H9 (cell line): ENCODE results near the gene PHTF2. TPM values are rescaled to one million over a fixed set of nuclear protein-coding genes. Genes with fewer than 3 reads are reported as not detected.

Experiments used
- DNase-seq: peaks from one replicate; pipeline ENCODE4 v3.0.0-alpha.2; 2017
- H2AFZ ChIP-seq: one replicate; pipeline ENCODE4 v1.6.1; 2013; ENCODE audit warnings: mild to moderate bottlenecking, low read length, control low read depth, moderate library complexity
- H2AK5ac ChIP-seq: 2 replicates; pipeline ENCODE4 v1.6.1; 2013; ENCODE audit warnings: low read length, control low read depth, mixed read lengths; ENCODE audit not compliant: insufficient read length
- H2BK120ac ChIP-seq: one replicate; pipeline ENCODE4 v1.6.1; 2013; ENCODE audit warnings: low read depth, mild to moderate bottlenecking, low read length, control low read depth, inconsistent platforms; ENCODE audit not compliant: poor library complexity, severe bottlenecking
- H2BK12ac ChIP-seq: 2 replicates; pipeline ENCODE4 v1.6.1; 2013; ENCODE audit warnings: low read length, control low read depth, mixed read lengths, low read depth; ENCODE audit not compliant: insufficient read length
- H2BK15ac ChIP-seq: 2 replicates; pipeline ENCODE4 v1.6.1; 2013; ENCODE audit warnings: low read depth, low read length, control low read depth
- H2BK20ac ChIP-seq: one replicate; pipeline ENCODE4 v1.6.1; 2013; ENCODE audit warnings: low read depth, mild to moderate bottlenecking, low read length, control low read depth, inconsistent platforms; ENCODE audit not compliant: poor library complexity, severe bottlenecking
- H2BK5ac ChIP-seq: 2 replicates; pipeline ENCODE4 v1.6.1; 2013; ENCODE audit warnings: low read length, control low read depth, mixed read lengths; ENCODE audit not compliant: insufficient read length
- H3K14ac ChIP-seq: 2 replicates; pipeline ENCODE4 v1.6.1; 2013; ENCODE audit warnings: low read length, control low read depth; ENCODE audit not compliant: insufficient read depth
- H3K18ac ChIP-seq: 2 replicates; pipeline ENCODE4 v1.6.1; 2013; ENCODE audit warnings: low read depth, mild to moderate bottlenecking, mixed read lengths, low read length, control low read depth; ENCODE audit not compliant: insufficient read length
- H3K23ac ChIP-seq: 2 replicates; pipeline ENCODE4 v1.6.1; 2013; ENCODE audit warnings: low read length, control low read depth, mixed read lengths, low read depth; ENCODE audit not compliant: insufficient read length
- H3K23me2 ChIP-seq: 2 replicates; pipeline ENCODE4 v1.6.1; 2013; ENCODE audit warnings: low read depth, mild to moderate bottlenecking, mixed read lengths, low read length, control low read depth; ENCODE audit not compliant: insufficient read length, poor library complexity, severe bottlenecking
- H3K27ac ChIP-seq: 2 replicates; pipeline ENCODE4 v1.5.1; 2013; ENCODE audit warnings: low read length, control low read depth, mixed read lengths, low read depth; ENCODE audit not compliant: insufficient read length
- H3K27me3 ChIP-seq: 2 replicates; pipeline ENCODE4 v1.6.1; 2013; ENCODE audit warnings: low read length, control low read depth, inconsistent platforms; ENCODE audit not compliant: insufficient read depth
- H3K4ac ChIP-seq: 2 replicates; pipeline ENCODE4 v1.6.1; 2013; ENCODE audit warnings: low read depth, mild to moderate bottlenecking, control low read depth, inconsistent platforms, low read length, moderate library complexity
- H3K4me1 ChIP-seq: 2 replicates; pipeline ENCODE4 v1.6.1; 2013; ENCODE audit warnings: low read length, control low read depth, inconsistent platforms; ENCODE audit not compliant: insufficient read depth
- H3K4me2 ChIP-seq: 2 replicates; pipeline ENCODE4 v1.6.1; 2013; ENCODE audit warnings: low read length, control low read depth, mixed read lengths; ENCODE audit not compliant: insufficient read length, insufficient read depth
- H3K56ac ChIP-seq: 2 replicates; pipeline ENCODE4 v1.6.1; 2013; ENCODE audit warnings: low read depth, mild to moderate bottlenecking, mixed read lengths, low read length, control low read depth; ENCODE audit not compliant: insufficient read length
- H3K79me1 ChIP-seq: 2 replicates; pipeline ENCODE4 v1.6.1; 2013; ENCODE audit warnings: low read depth, mild to moderate bottlenecking, moderate library complexity, low read length, control low read depth, inconsistent platforms; ENCODE audit not compliant: insufficient read depth, poor library complexity, severe bottlenecking
- H3K79me2 ChIP-seq: 2 replicates; pipeline ENCODE4 v1.6.1; 2013; ENCODE audit warnings: low read length, control low read depth, inconsistent platforms; ENCODE audit not compliant: insufficient read depth
- H3K9ac ChIP-seq: 2 replicates; pipeline ENCODE4 v1.6.1; 2013; ENCODE audit warnings: low read length, control low read depth, mixed read lengths; ENCODE audit not compliant: insufficient read length; ENCODE audit errors: extremely low read depth
- H3K9me3 ChIP-seq: one replicate; pipeline ENCODE4 v1.6.1; 2013; ENCODE audit warnings: low read depth, low read length, inconsistent platforms; ENCODE audit not compliant: control insufficient read depth
- H3T11ph ChIP-seq: one replicate; pipeline ENCODE4 v1.6.1; 2013; ENCODE audit warnings: mild to moderate bottlenecking, low read length, control low read depth, inconsistent platforms
- H4K20me1 ChIP-seq: one replicate; pipeline ENCODE4 v1.6.1; 2013; ENCODE audit not compliant: control insufficient read depth, insufficient read length, insufficient read depth
- H4K5ac ChIP-seq: 2 replicates; pipeline ENCODE4 v1.6.1; 2013; ENCODE audit warnings: low read depth, mild to moderate bottlenecking, mixed read lengths, low read length, control low read depth; ENCODE audit not compliant: insufficient read length
- H4K8ac ChIP-seq: replicated peaks from 2 replicates; pipeline ENCODE4 v1.6.1; 2013; ENCODE audit warnings: low read length, control low read depth, mixed read lengths, low read depth; ENCODE audit not compliant: insufficient read length
- H4K91ac ChIP-seq: 2 replicates; pipeline ENCODE4 v1.6.1; 2013; ENCODE audit warnings: low read depth, mild to moderate bottlenecking, moderate library complexity, mixed read lengths, low read length, control low read depth; ENCODE audit not compliant: insufficient read length
- H3K27ac Mint-ChIP-seq, 3 experiments: 2 replicates in 2 of 3; 3 replicates in 1 of 3; pipeline ENCODE4 v1.8.0; 2020 to 2021; ENCODE audit warnings: mixed read lengths in 3 of 3, mild to moderate bottlenecking in 1 of 3, moderate library complexity in 1 of 3
- H3K27me3 Mint-ChIP-seq: 2 replicates; pipeline ENCODE4 v1.8.0; 2021; ENCODE audit warnings: low read depth, mild to moderate bottlenecking, moderate library complexity, mixed read lengths
- H3K36me3 Mint-ChIP-seq, 3 experiments: 2 replicates in 2 of 3; 3 replicates in 1 of 3; pipeline ENCODE4 v1.8.0; 2020 to 2021; ENCODE audit warnings: low read depth in 3 of 3, mixed read lengths in 3 of 3; ENCODE audit not compliant: insufficient read depth in 1 of 3
- H3K4me1 Mint-ChIP-seq, 2 experiments: 2 replicates each; pipeline ENCODE4 v1.8.0; 2020; ENCODE audit warnings: mixed read lengths in 2 of 2
- H3K4me3 Mint-ChIP-seq, 2 experiments: 2 replicates in 1 of 2; 3 replicates in 1 of 2; pipeline ENCODE4 v1.8.0; 2020 to 2021; ENCODE audit warnings: mild to moderate bottlenecking in 2 of 2, mixed read lengths in 2 of 2, moderate library complexity in 1 of 2
- H3K9me3 Mint-ChIP-seq, 2 experiments: 2 replicates in 1 of 2; 3 replicates in 1 of 2; pipeline ENCODE4 v1.8.0; 2020; ENCODE audit warnings: mild to moderate bottlenecking in 2 of 2, mixed read lengths in 2 of 2, moderate library complexity in 1 of 2
- CTCF ChIP-seq: fragments of 200-600 bp; sonication (generic); conservative IDR thresholded peaks from 3 replicates; pipeline ENCODE4 v1.8.0; 2021; ENCODE audit warnings: antibody characterized with exemption, mild to moderate bottlenecking
- WGBS: extraction: QIAGEN DNeasy Blood & Tissue Kit; methylation state at CpG from one replicate; pipeline ENCODE4 v1.1.7; 2013; ENCODE audit warnings: missing lambda C conversion rate, low lambda C conversion rate, mixed read lengths; ENCODE audit not compliant: insufficient read length; ENCODE audit errors: extremely low coverage; 5-methylcytosine and 5-hydroxymethylcytosine counted together
- total RNA-seq: library from RNA; stranded (reverse); gene quantifications from 2 replicates; pipeline ENCODE4 v1.2.1, GENCODE V29; 2021

PHTF2 gene
- total RNA-seq, 1 experiment from 2014 or later: 16.2 TPM

GRCh38 chr7:77786018-77786417 is 12.6 kb upstream of the PHTF2 start:
- no peak overlapping the region for H2BK20ac ChIP-seq
- H3K14ac ChIP-seq: no peak overlapping the region
- H4K5ac ChIP-seq: no peak overlapping the region
- no peak overlapping the region for H3K9ac ChIP-seq
- no peak overlapping the region for H2AFZ ChIP-seq
- no peak for DNase-seq
- no peaks in the 10 kb centered on the region for H3K27me3 ChIP-seq
- H3K4ac ChIP-seq: no peak overlapping the region
- Mint-ChIP-seq H3K27me3 (no peaks in the 10 kb centered on the region), H3K4me1 (no peaks in the 10 kb centered on the region), H3K9me3 (peaks cover 9 to 13% of the 10 kb centered on the region in 2 experiments; a peak in 4 of 5 replicates), H3K4me3 (no peak overlapping the region), H3K27ac (0 out of 7 replicates have a peak overlapping the region, but pooled peaks of 1 of the 3 experiments have one; percentile 31), H3K36me3 (peaks cover 22 to 34% (median 27%) of the 10 kb centered on the region in 3 experiments; a peak in 6 of 7 replicates)
- H2BK120ac ChIP-seq: no peak overlapping the region
- H2BK15ac ChIP-seq: no peak overlapping the region
- no peak overlapping the region for H3T11ph ChIP-seq
- no peaks in the 10 kb centered on the region for H3K79me2 ChIP-seq
- no peak overlapping the region for H2BK12ac ChIP-seq
- no peak overlapping the region for H4K8ac ChIP-seq
- H4K91ac ChIP-seq: no peak overlapping the region
- no peak overlapping the region for H2BK5ac ChIP-seq
- no peaks in the 10 kb centered on the region for H3K9me3 ChIP-seq
- no peaks in the 10 kb centered on the region for H3K4me1 ChIP-seq
- TF ChIP-seq CTCF: no peak
- H3K18ac ChIP-seq: no peak overlapping the region
- no peaks in the 10 kb centered on the region for H3K23me2 ChIP-seq
- no peak overlapping the region for H3K4me2 ChIP-seq
- H3K23ac ChIP-seq: no peak overlapping the region
- no peak overlapping the region for H3K56ac ChIP-seq
- H3K79me1 ChIP-seq: no peaks in the 10 kb centered on the region
- H3K27ac ChIP-seq: no peak overlapping the region
- no peaks in the 10 kb centered on the region for H4K20me1 ChIP-seq
- WGBS: no CpG with 5 or more reads among the region's 3 CpGs
- H2AK5ac ChIP-seq: no peak overlapping the region
